Stomach (tissue), 4 donors: ENCODE data around the gene RNF26.

Experiments
- CTCF ChIP-seq, 7 experiments: fragments of 450-650 bp in 4 of 7; fragments of 200-600 bp in 3 of 7; sonication (generic) in 3 of 7; IDR thresholded peaks; one replicate each; pipeline ENCODE4 v1.5.1; 2016 to 2019; ENCODE audit warnings: antibody characterized with exemption in 7 of 7, control low read depth in 2 of 7, mild to moderate bottlenecking in 1 of 7
- EP300 ChIP-seq: sonication (generic); formaldehyde crosslinking; IDR thresholded peaks from one replicate; pipeline ENCODE4 v1.6.1; 2017; ENCODE audit warnings: antibody characterized with exemption
- POLR2A ChIP-seq, 4 donors: fragments of 450-650 bp; IDR thresholded peaks; one replicate each; pipeline ENCODE4 v1.6.1; 2016; ENCODE audit warnings: antibody characterized with exemption in 4 of 4, control low read depth in 2 of 4, mild to moderate bottlenecking in 1 of 4, moderate library complexity in 1 of 4
- POLR2AphosphoS5 ChIP-seq, 3 donors: sonication (generic); formaldehyde crosslinking; IDR thresholded peaks; one replicate each; pipeline ENCODE4 v1.6.1; 2016; ENCODE audit warnings: antibody characterized with exemption in 3 of 3

- TF ChIP-seq CTCF (IDR thresholded peaks at IDR 0.05) (no peak), EP300 (no peak), POLR2AphosphoS5 (IDR thresholded peaks at IDR 0.05) (no peak), POLR2A (IDR thresholded peaks at IDR 0.05) (no peak)
Measured at GRCh38 chr11:119377112-119377901, 43.0 kb downstream of the RNF26 start.
